Nephron (organoid): Measurements from ENCODE around the gene MEAF6.

Source experiments
- H3K27ac Mint-ChIP-seq, 3 experiments: 2 replicates each; pipeline ENCODE4 v1.8.0; 2020; ENCODE audit warnings: mixed read lengths in 3 of 3, mild to moderate bottlenecking in 2 of 3, moderate library complexity in 1 of 3
- H3K27me3 Mint-ChIP-seq: 2 replicates; pipeline ENCODE4 v1.8.0; 2021; ENCODE audit warnings: low read depth, mild to moderate bottlenecking, moderate library complexity, mixed read lengths
- H3K36me3 Mint-ChIP-seq: 2 replicates; pipeline ENCODE4 v1.8.0; 2020; ENCODE audit warnings: low read depth, mixed read lengths
- H3K4me1 Mint-ChIP-seq: 2 replicates; pipeline ENCODE4 v1.8.0; 2020; ENCODE audit warnings: mixed read lengths
- H3K4me3 Mint-ChIP-seq, 3 experiments: 2 replicates each; pipeline ENCODE4 v1.8.0; 2020; ENCODE audit warnings: mild to moderate bottlenecking in 3 of 3, mixed read lengths in 3 of 3, moderate library complexity in 2 of 3
- H3K9me3 Mint-ChIP-seq: 2 replicates; pipeline ENCODE4 v1.8.0; 2020; ENCODE audit warnings: mixed read lengths
- CTCF ChIP-seq, 3 experiments: fragments of 200-600 bp; sonication (generic); IDR thresholded peaks; one replicate each; pipeline ENCODE4 v1.5.0; 2021; ENCODE audit warnings: antibody characterized with exemption in 3 of 3; ENCODE audit not compliant: unreplicated experiment in 3 of 3

The MEAF6 gene

GRCh38 chr1:37456614-37457013 lies 58.0 kb downstream of the MEAF6 start:
- H3K36me3 Mint-ChIP-seq = no peaks in the 10 kb centered on the region
- TF ChIP-seq CTCF (IDR thresholded peaks at IDR 0.05; ENCODE audit: unreplicated experiment in 3 of 3) = no peak
- H3K27ac Mint-ChIP-seq = no peak overlapping the region

GRCh38 chr1:37455516-37455915 lies 59.0 kb downstream of the MEAF6 start:
- Mint-ChIP-seq H3K27ac (no peak overlapping the region), H3K4me1 (no peaks in the 10 kb centered on the region), H3K36me3 (no peaks in the 10 kb centered on the region), H3K9me3 (no peaks in the 10 kb centered on the region), H3K4me3 (no peak overlapping the region), H3K27me3 (peaks cover 55% of the 10 kb centered on the region)
- no peak for TF ChIP-seq CTCF (IDR thresholded peaks at IDR 0.05; ENCODE audit: unreplicated experiment in 3 of 3)

More at GRCh38 chr1:37456614-37457013, 58.0 kb downstream of the MEAF6 start:
- peaks cover 49% of the 10 kb centered on the region for H3K27me3 Mint-ChIP-seq
- H3K9me3 Mint-ChIP-seq = no peaks in the 10 kb centered on the region
- H3K4me1 Mint-ChIP-seq = no peaks in the 10 kb centered on the region
- H3K4me3 Mint-ChIP-seq = no peak overlapping the region

- Mint-ChIP-seq H3K4me1 (no peaks in the 10 kb centered on the region), H3K27me3 (peaks cover 68% of the 10 kb centered on the region), H3K9me3 (no peaks in the 10 kb centered on the region), H3K36me3 (no peaks in the 10 kb centered on the region), H3K4me3 (no peak overlapping the region), H3K27ac (no peak overlapping the region)
- no peak for TF ChIP-seq CTCF (IDR thresholded peaks at IDR 0.05; ENCODE audit: unreplicated experiment in 3 of 3)
Measured at GRCh38 chr1:37453647-37454046, 60.9 kb downstream of the MEAF6 start.

GRCh38 chr1:37452416-37452815 lies 62.1 kb downstream of the MEAF6 start:
- H3K27ac Mint-ChIP-seq = no peak overlapping the region

GRCh38 chr1:37449936-37450335 lies 64.6 kb downstream of the MEAF6 start:
- no peaks in the 10 kb centered on the region for H3K9me3 Mint-ChIP-seq
- H3K4me1 Mint-ChIP-seq = no peaks in the 10 kb centered on the region
- no peak overlapping the region for H3K4me3 Mint-ChIP-seq
- H3K27me3 Mint-ChIP-seq = peaks cover 72% of the 10 kb centered on the region
- no peaks in the 10 kb centered on the region for H3K36me3 Mint-ChIP-seq
- no peak overlapping the region for H3K27ac Mint-ChIP-seq
- no peak for TF ChIP-seq CTCF (IDR thresholded peaks at IDR 0.05; ENCODE audit: unreplicated experiment in 3 of 3)

More at GRCh38 chr1:37452416-37452815, 62.1 kb downstream of the MEAF6 start:
- Mint-ChIP-seq H3K36me3 (no peaks in the 10 kb centered on the region), H3K4me1 (no peaks in the 10 kb centered on the region), H3K9me3 (no peaks in the 10 kb centered on the region), H3K27me3 (peaks cover 71% of the 10 kb centered on the region), H3K4me3 (no peak overlapping the region)
- TF ChIP-seq CTCF (IDR thresholded peaks at IDR 0.05; ENCODE audit: unreplicated experiment in 3 of 3) = no peak

- peaks cover 76% of the 10 kb centered on the region for H3K27me3 Mint-ChIP-seq
- H3K4me3 Mint-ChIP-seq = no peak overlapping the region
- no peaks in the 10 kb centered on the region for H3K4me1 Mint-ChIP-seq
- H3K27ac Mint-ChIP-seq = no peak overlapping the region
- no peak for TF ChIP-seq CTCF (IDR thresholded peaks at IDR 0.05; ENCODE audit: unreplicated experiment in 3 of 3)
- H3K9me3 Mint-ChIP-seq = no peaks in the 10 kb centered on the region
- no peaks in the 10 kb centered on the region for H3K36me3 Mint-ChIP-seq
Measured at GRCh38 chr1:37448691-37449417, 65.7 kb downstream of the MEAF6 start.
